Stimulated activated naive CD8-positive, alpha-beta T cell treated with anti-CD3 and anti-CD28 coated beads, Interleukin-15, amount 100 ng/mL, for 72 hours (primary cell): ENCODE data around the gene RGL1.
A peak's percentile ranks its signal among the peaks of the same experiment; 100 is the strongest.
"Not testable (repeated sequence)": the region's sequence is repeated elsewhere in the genome, so short reads cannot be mapped to it uniquely, and the experiment has no call there.

Experiments used
- ATAC-seq: fragments of 150-1000 bp; cut with Tn5 transposase; 2 replicates; pipeline ENCODE4 v1.10.0; 2021; ENCODE audit warnings: mild to moderate bottlenecking, moderate library complexity
- DNase-seq, 2 donors: peaks; one replicate each; pipeline ENCODE4 v3.0.0; 2021 to 2022
- H3K27ac Mint-ChIP-seq, 2 donors: one replicate each; pipeline ENCODE4 v1.8.0; 2022; ENCODE audit warnings: mild to moderate bottlenecking in 2 of 2, mixed read lengths in 2 of 2, moderate library complexity in 2 of 2
- H3K27me3 Mint-ChIP-seq: one replicate; pipeline ENCODE4 v1.8.0; 2022; ENCODE audit warnings: mixed read lengths
- H3K4me1 Mint-ChIP-seq: one replicate; pipeline ENCODE4 v1.8.0; 2022; ENCODE audit warnings: mild to moderate bottlenecking, mixed read lengths
- H3K4me3 Mint-ChIP-seq, 2 donors: one replicate each; pipeline ENCODE4 v1.8.0; 2022; ENCODE audit warnings: mild to moderate bottlenecking in 2 of 2, mixed read lengths in 2 of 2, moderate library complexity in 1 of 2
- H3K9me3 Mint-ChIP-seq, 2 donors: one replicate each; pipeline ENCODE4 v1.8.0; 2022; ENCODE audit warnings: mixed read lengths in 2 of 2

Gene RGL1

DNA sequence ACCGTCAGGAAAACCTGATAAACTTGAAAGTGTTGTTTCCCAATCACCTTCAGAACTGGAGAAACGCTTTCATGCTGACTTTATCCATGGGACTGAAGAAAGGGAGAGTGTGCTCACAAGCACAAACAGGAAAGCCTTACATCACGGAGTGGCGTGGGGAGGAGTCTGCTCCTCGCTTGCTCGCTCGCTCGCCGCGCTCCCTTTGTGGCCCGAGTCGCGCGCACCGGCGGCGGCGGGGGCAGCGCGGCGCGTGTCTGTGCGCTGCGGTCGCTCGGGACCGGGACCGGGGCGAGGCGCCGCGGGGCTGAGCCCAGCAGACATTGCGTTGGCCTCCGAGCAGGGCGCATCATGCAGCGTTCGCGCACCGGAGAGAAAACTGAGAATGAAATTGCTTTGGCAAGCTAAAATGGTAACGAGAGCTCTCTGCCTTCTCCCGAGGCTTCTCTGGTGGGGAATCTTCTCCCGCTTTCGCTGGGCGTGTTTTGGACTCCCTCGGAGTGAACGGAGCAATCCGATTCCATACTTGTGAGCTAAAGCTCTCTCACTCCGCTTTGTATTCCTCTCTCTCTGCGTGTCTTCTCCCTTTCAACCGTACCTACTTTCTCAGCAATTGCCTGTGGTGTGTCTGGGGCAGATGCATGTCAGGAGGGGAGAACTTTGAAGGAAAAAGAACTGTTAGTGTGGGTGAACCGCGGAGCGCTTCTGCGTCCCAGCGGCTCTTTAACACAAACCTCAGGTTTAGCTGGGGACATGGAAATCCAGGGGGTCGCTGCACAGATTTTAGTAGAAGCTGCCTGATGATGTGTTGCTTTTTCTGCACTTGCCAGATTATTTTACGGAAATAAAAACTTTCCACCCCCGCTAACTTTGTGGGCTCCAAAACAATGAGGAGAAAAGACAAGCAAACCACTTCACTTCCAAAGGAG is at the start of gene RGL1:
Gene RGL1, plus strand, starts transcription at position 205 of the 926 bp plus-strand sequence. Its CDS starts 178 bp downstream, at position 383.
- Mint-ChIP-seq H3K4me3 (peak within 1 kb of the TSS; percentile 86 to 90), H3K27me3 (peaks cover 56% of the 10 kb centered on the region), H3K4me1 (peaks cover 27% of the 10 kb centered on the region), H3K27ac (no peak within 1 kb of the TSS), H3K9me3 (peaks cover 13 to 26% of the 10 kb centered on the region in 2 donors)
- ATAC-seq (peak; percentile 80), DNase-seq (peak; percentile 18 to 26)

DNA sequence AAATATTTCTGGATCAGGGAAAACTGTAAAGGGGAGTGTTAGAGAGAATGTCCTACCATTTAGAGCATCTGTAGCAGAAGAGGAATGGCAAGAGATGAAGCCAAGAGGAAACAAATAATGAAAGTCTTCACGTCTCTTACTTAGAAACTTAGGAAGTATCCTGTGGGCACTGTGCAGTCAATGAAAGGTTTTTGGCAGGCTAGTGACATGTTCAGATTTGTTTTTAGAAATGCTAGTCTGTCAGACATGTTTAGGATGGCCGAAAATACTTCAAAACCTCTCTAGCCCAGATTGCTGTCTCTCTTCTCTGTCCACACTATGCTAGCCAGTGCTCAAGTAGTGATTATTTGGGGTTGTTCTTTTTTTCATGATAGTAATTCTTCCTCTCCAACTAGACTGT is 48.6 kb upstream of the RGL1 start:
- no peaks in the 10 kb centered on the region for H3K27me3 Mint-ChIP-seq
- H3K4me3 Mint-ChIP-seq, result no peak overlapping the region
- no peaks in the 10 kb centered on the region for H3K4me1 Mint-ChIP-seq
- ATAC-seq, result no peak
- no peak for DNase-seq
- peaks cover 9 to 19% of the 10 kb centered on the region in 2 donors for H3K9me3 Mint-ChIP-seq
- no peak overlapping the region for H3K27ac Mint-ChIP-seq

DNA sequence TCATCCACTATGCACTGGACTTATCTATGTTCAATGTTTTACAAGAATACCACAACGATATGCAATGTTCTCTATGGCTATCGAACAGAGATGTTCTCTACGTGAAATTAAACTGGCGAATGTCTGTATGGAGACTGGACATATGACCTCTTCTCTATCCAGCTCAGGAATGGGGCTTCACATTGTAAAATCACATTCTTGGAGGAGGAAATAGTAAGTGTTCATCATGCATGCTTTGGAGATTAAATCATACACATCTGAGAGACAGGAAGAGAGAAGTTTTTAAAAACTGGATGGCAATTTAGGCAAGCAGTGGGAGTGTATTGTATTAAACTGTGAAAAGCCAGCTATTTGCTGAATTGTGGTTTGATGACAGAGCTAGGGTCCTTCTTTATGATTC is 47.9 kb upstream of the RGL1 start:
- Mint-ChIP-seq H3K27ac (no peak overlapping the region), H3K4me1 (no peaks in the 10 kb centered on the region), H3K4me3 (no peak overlapping the region), H3K27me3 (no peaks in the 10 kb centered on the region), H3K9me3 (peaks cover 13 to 17% of the 10 kb centered on the region in 2 donors)
- DNase-seq, result no peak
- ATAC-seq, result no peak

DNA sequence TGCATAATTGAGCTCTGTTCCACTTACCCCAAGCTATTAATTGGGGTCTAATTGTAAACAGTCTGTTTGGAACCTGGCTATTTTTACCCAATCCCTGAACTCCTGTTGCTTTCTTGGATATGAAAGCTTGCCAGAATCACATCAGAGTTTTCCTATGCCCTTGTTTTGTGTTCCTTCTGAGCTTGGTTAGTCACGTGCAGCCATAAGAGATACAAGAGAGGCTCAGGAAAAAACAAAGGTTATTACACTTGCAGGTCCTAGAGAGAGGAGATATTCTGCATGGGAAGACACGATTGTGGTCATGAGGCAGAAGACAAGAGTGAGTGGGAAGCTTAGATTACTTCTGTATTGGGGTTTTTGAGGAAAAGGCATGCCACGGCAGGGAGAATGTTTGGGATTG is 46.0 kb upstream of the RGL1 start:
- ATAC-seq (no peak), DNase-seq (no peak)
- no peak overlapping the region for H3K4me3 Mint-ChIP-seq
- no peaks in the 10 kb centered on the region for H3K4me1 Mint-ChIP-seq
- H3K27me3 Mint-ChIP-seq, result no peaks in the 10 kb centered on the region
- no peak overlapping the region for H3K27ac Mint-ChIP-seq
- H3K9me3 Mint-ChIP-seq, result peaks cover 13 to 20% of the 10 kb centered on the region in 2 donors

DNA sequence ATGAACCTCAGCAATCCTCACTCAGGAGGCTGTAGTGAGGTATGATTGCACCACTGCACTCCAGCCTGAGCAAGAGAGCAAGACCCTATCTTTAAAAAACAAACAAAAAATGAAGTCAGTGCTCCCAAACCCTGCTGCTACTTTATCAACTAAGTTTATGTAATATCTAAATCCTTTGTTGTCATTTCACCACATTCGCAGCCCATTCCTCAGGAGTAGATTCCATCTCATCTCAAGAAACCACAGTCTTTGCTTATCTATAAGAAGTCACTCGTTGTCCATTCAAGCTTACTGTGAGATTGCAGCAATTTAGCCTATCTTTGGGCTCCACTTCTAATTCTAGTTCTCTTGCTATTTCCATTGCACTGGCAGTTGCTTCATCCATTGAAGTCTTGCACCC is 44.3 kb upstream of the RGL1 start:
- Mint-ChIP-seq H3K4me1 (no peaks in the 10 kb centered on the region), H3K27me3 (no peaks in the 10 kb centered on the region), H3K4me3 (no peak overlapping the region), H3K9me3 (peaks cover 26 to 31% of the 10 kb centered on the region in 2 donors), H3K27ac (no peak overlapping the region)
- ATAC-seq (no peak), DNase-seq (no peak)

DNA sequence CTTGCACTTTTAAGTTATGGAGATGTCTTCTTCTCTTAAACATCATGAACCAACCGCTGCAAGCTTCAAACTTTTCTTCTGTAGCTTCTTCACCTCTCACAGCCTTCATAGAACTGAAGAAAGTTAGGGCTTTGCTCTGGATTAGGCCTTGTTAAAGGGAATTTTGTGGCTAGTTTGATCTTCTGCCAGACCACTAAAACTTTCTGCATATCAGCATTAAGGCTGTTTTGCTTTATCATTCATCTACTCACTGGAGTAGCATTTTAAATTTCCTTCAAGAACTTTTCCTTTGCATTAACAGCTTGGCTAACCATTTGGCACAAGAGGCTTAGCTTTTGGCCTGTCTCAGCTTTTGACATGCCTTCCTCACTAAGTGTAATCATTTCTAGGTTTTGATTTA is 43.0 kb upstream of the RGL1 start:
- H3K27me3 Mint-ChIP-seq, result no peaks in the 10 kb centered on the region
- DNase-seq, result no peak
- H3K4me1 Mint-ChIP-seq, result no peaks in the 10 kb centered on the region
- no peak overlapping the region for H3K4me3 Mint-ChIP-seq
- no peak for ATAC-seq
- peaks cover 26 to 31% of the 10 kb centered on the region in 2 donors for H3K9me3 Mint-ChIP-seq
- H3K27ac Mint-ChIP-seq, result no peak overlapping the region

DNA sequence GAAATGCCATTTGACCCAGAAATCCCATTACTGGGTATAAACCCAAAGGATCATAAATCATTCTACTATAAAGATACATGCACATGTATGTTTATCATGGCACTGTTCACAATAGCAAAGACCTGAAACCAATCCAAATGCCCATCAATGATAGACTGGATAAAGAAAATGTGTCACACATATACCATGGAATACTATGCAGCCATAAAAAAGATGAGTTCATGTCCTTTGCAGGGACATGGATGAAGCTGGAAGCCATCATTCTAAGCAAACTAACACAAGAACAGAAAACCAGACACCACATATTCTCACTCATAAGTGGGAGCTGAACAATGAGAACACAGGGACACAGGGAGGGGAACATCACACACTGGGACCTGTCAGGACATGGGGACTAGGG is 42.1 kb upstream of the RGL1 start:
- ATAC-seq, H3K4me3 Mint-ChIP-seq, H3K27me3 Mint-ChIP-seq, DNase-seq, H3K4me1 Mint-ChIP-seq, H3K27ac Mint-ChIP-seq: not testable (repeated sequence)
- peaks cover 26 to 31% of the 10 kb centered on the region in 2 donors for H3K9me3 Mint-ChIP-seq

DNA sequence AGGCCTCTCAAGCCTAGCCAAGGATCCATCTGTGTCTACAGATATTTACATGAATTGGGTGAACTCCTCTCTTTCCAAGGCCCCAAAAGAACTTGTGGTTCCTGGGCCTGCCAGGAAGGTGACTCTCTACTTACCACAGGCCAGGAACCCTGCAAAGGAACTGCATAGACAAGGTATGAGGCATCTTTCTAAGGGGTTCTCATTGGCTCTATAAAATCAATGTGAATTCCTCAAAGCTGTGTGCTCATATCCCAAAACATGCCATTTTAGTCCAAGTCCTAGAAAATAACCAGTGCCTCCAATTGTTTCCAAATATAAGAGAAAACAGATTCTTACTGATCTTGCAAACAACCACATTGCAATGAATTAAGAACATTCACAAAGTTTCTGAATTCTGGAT is 39.9 kb upstream of the RGL1 start:
- Mint-ChIP-seq H3K27me3 (no peaks in the 10 kb centered on the region), H3K27ac (no peak overlapping the region), H3K4me1 (no peaks in the 10 kb centered on the region), H3K4me3 (no peak overlapping the region), H3K9me3 (peaks cover 28 to 37% of the 10 kb centered on the region in 2 donors)
- no peak for ATAC-seq
- no peak for DNase-seq

DNA sequence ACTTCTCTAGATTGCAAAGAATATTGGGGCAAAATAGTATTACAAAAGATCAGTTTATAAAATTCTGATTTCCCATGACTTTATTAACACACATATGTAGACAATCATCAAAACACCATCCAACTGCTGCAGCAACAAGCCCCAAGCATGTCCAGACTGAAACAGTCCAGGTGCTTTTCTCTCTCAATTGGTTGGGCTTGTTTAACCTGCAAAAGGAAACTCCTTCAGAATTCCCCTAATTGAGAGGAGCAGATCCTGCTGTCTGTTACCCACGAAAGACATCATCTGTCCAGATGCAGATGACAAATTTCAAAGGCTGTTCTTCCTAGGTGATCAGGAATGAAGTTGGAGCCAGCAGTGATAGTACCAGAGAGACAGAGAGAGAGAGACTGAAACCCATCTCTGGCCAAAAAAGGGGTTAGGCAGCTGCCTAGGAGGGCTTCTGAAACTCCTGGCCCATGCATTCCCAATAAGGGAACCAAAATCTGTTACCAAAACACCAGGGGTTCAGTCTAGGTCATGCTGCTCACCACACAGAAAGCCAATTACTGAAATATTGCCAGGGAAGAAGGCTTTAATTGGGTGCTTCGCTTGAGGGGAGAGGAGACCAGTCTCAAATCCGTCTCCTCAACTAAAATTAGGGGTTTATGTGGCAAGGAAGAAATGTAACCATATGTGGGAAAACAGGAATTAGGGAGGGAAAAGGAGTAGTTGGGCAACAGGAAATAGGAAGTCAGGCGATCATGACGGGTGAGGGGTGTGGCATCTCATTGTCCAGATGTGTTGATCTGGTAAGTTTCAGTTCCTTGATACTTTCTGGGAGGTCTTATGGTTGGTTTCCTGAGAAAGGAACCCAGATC is 34.7 kb upstream of the RGL1 start:
- Mint-ChIP-seq H3K27me3 (no peaks in the 10 kb centered on the region), H3K4me3 (no peak overlapping the region), H3K4me1 (no peaks in the 10 kb centered on the region), H3K9me3 (peaks cover 38 to 50% of the 10 kb centered on the region in 2 donors), H3K27ac (peak overlapping the region in 1 of 2 donors; percentile 28)
- ATAC-seq, result no peak
- no peak for DNase-seq

DNA sequence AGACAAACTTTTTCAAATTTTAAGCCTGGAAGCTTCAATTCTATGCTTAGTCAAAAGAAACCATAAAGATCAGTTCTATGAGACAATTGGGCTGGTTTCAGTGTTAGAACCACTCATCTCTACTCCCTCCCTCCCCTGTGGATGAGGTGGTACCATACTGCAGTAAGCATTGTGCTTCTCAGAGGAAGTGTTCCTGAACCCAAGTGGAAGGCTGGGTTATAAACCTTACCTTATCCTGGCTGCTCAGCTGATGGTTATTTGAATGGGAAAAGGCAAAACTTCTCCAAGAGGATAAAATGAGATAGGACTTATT is 34.1 kb upstream of the RGL1 start:
- ATAC-seq, result no peak
- no peaks in the 10 kb centered on the region for H3K4me1 Mint-ChIP-seq
- peaks cover 37 to 52% of the 10 kb centered on the region in 2 donors for H3K9me3 Mint-ChIP-seq
- no peak overlapping the region for H3K27ac Mint-ChIP-seq
- DNase-seq, result no peak
- no peak overlapping the region for H3K4me3 Mint-ChIP-seq
- no peaks in the 10 kb centered on the region for H3K27me3 Mint-ChIP-seq

DNA sequence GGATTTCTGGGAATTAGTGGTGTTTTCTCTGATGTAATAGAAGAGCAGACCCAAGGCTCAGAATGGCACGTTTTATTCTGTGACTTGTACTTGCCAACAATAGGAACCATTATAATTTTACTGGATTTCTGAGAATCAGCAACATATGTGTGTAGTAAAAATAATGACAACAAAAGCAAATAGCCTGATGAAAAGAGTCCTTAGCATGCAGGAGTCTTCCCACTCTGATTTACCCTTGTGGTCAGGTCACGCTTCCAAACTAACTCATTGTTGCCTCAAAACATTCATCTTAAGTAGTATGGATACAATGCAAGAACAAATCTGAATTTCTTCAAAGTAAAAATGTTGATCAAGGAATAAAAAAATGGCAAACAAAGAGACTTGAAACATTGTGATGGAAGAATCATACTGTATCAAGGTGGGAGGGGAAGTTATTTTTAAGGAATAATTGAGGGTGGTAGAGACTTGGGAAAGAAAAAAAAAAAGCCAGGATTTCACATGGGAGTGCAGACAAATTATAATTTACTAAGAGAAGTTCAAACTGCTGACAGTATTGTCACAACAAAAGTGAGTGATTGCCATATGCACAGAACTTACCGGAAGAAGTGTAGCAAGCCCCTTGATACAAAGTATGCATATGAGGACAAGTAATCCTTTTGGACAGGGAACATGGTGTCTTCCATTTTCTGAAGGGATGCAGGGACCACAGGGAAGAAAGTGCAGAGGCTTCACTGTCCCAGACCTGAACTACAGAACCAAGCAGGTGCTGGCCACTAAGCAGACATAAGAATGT is 31.2 kb upstream of the RGL1 start:
- Mint-ChIP-seq H3K27ac (no peak overlapping the region), H3K27me3 (no peaks in the 10 kb centered on the region), H3K4me3 (no peak overlapping the region), H3K4me1 (no peaks in the 10 kb centered on the region), H3K9me3 (peaks cover 37 to 58% of the 10 kb centered on the region in 2 donors)
- ATAC-seq (no peak), DNase-seq (no peak)

DNA sequence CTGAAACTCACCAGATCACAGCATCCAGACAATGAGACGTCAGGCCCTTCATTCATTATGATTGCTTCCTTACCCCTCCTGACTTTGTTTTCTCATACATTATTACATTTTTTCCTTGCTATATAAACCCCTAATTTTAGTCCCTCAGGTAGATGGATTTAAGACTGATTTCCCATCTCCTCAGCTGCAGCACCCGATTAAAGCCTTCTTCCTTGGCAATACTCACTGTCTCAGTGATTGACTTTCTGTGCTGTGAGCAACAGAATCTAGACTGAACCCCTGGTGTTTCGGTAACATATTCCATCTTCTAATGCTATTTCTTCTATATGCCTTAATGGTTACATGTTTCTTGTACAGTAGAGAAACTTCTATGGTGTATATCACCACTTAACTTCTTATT is 30.0 kb upstream of the RGL1 start:
- Mint-ChIP-seq H3K4me1 (no peaks in the 10 kb centered on the region), H3K9me3 (peaks cover 35 to 53% of the 10 kb centered on the region in 2 donors), H3K4me3 (no peak overlapping the region), H3K27me3 (no peaks in the 10 kb centered on the region), H3K27ac (no peak overlapping the region)
- DNase-seq (no peak), ATAC-seq (no peak)

DNA sequence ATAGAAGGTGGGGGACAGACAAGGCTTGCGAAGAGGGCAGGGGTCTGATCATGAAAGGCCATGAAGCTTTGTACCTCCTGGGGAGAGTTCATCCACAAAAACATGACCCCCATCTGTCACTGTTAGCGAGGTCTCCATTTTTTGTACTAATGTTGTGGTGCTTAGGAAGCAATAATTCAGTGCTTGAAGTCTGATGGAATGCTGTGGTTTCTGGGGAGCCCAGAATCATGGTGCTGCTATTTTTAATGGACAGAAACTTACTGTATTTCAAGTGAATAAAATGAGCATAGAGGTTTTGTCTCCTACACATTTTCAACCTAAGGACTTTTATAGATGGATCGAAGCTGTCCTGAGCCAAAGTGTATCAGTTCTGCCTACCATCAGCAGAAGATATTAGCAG is 28.2 kb upstream of the RGL1 start:
- no peaks in the 10 kb centered on the region for H3K4me1 Mint-ChIP-seq

DNA sequence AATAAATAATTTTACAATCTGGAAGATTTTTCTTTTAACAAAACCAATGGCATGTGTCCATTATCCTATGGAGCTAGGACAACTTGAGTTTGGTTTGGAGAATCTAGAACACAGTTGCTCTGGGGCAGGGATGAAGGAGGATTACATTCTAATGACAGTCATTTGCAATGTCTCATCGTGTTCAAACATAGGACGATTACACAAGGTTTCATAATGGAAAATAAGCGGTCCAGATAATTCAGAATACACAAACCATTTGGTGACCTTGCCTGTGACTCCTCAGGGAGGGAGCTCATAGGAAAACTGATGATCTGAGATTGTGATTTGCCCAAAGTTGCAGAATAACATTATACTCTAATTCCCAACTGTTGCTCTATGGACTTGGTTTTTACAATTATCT is 27.6 kb upstream of the RGL1 start:
- H3K4me3 Mint-ChIP-seq, result no peak overlapping the region
- no peaks in the 10 kb centered on the region for H3K27me3 Mint-ChIP-seq
- no peaks in the 10 kb centered on the region for H3K4me1 Mint-ChIP-seq
- ATAC-seq (no peak), DNase-seq (no peak)
- peaks cover 19 to 32% of the 10 kb centered on the region in 2 donors for H3K9me3 Mint-ChIP-seq
- H3K27ac Mint-ChIP-seq, result no peak overlapping the region

More for the DNA sequence above, 28.2 kb upstream of the RGL1 start:
- no peak overlapping the region for H3K4me3 Mint-ChIP-seq
- no peak overlapping the region for H3K27ac Mint-ChIP-seq
- H3K9me3 Mint-ChIP-seq, result peaks cover 20 to 38% of the 10 kb centered on the region in 2 donors
- DNase-seq (no peak), ATAC-seq (no peak)
- no peaks in the 10 kb centered on the region for H3K27me3 Mint-ChIP-seq

DNA sequence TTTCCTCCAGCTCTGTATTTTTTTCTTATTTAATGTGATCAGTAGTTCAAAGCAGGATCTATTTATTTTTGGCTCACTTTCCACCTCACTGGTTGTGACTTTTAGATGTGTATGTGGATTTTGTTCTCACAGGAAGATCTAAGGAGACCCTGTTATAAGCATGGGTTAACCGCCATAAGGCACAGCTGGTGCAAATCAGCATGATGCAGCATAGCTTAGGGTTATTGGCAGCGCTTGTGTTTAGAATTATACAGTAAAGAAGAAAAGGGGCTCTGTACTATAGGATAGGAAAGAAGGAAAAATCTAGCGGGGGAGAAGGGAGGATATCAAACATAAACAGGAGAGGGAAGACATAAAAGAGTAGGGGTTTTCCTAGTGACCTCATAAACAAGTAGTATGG is 26.9 kb upstream of the RGL1 start:
- Mint-ChIP-seq H3K9me3 (peaks cover 15 to 26% of the 10 kb centered on the region in 2 donors), H3K4me1 (no peaks in the 10 kb centered on the region), H3K27ac (no peak overlapping the region), H3K27me3 (no peaks in the 10 kb centered on the region), H3K4me3 (no peak overlapping the region)
- no peak for DNase-seq
- ATAC-seq, result no peak
